Measurements from ENCODE around the gene TENM3.

DNA sequence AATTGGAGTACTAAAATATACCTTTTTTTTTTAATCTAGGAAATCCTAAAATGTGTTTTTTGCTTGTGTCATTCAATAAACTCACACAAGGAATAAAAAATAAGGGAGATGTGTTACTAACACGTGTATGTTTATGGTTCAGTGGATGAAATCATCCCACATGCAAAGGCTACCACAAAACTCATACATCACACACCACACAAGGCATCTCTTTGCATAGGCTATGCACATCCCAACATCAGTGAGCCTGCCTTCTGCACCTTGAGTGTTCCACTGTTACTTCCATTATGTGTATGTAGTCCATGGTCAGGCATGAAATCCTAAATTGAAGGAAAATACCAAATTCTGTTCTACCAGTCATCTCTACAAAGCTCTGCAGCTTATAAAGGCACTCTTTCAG is 460.9 kb downstream of the TENM3 start:
- no peak for TF ChIP-seq CTCF (IDR thresholded peaks at IDR 0.05)
- no peak for TF ChIP-seq ZFX (IDR thresholded peaks at IDR 0.05; ENCODE audit: borderline replicate concordance)
